ENCODE data around the gene POU6F2. TPM values are rescaled to one million over a fixed set of nuclear protein-coding genes. Genes with fewer than 3 reads are reported as not detected.

POU6F2 gene
- polyA plus RNA-seq, 1 experiment, result not detected

GRCh38 chr7:38953971-38954370, 23.7 kb upstream of the POU6F2 start:
- Histone ChIP-seq H3K27me3 (ENCODE audit: control insufficient read depth, insufficient read depth, low read length) (no peaks in the 10 kb centered on the region), H3K4me3 (ENCODE audit: low read depth, low read length) (no peak overlapping the region), H3K36me3 (ENCODE audit: control insufficient read depth, insufficient read depth, low read length) (no peaks in the 10 kb centered on the region)
- no peak for DNase-seq (ENCODE audit: low read depth)
- TF ChIP-seq CTCF (IDR thresholded peaks at IDR 0.05; ENCODE audit: insufficient read depth, low read depth, low read length), result no peak
- ChIA-PET CTCF (no interaction called here), POLR2A (no interaction called here)

GRCh38 chr7:38955892-38956291, 21.8 kb upstream of the POU6F2 start:
- DNase-seq (ENCODE audit: low read depth), result no peak
- CTCF ChIA-PET, result no interaction called here
- Histone ChIP-seq H3K36me3 (ENCODE audit: control insufficient read depth, insufficient read depth, low read length) (no peaks in the 10 kb centered on the region), H3K4me3 (ENCODE audit: low read depth, low read length) (no peak overlapping the region), H3K27me3 (ENCODE audit: control insufficient read depth, insufficient read depth, low read length) (no peaks in the 10 kb centered on the region)
- POLR2A ChIA-PET, result no interaction called here
- no peak for TF ChIP-seq CTCF (IDR thresholded peaks at IDR 0.05; ENCODE audit: insufficient read depth, low read depth, low read length)

- no peak for TF ChIP-seq CTCF (IDR thresholded peaks at IDR 0.05; ENCODE audit: insufficient read depth, low read depth, low read length)
- no peak for DNase-seq (ENCODE audit: low read depth)
- no peak overlapping the region for H3K4me3 ChIP-seq (ENCODE audit: low read depth, low read length)
- ChIA-PET CTCF (no interaction called here), POLR2A (no interaction called here)
- no peaks in the 10 kb centered on the region; the same call in 1 of the 2 replicates for H3K27me3 ChIP-seq (ENCODE audit: control insufficient read depth, insufficient read depth, low read length)
- H3K36me3 ChIP-seq (ENCODE audit: control insufficient read depth, insufficient read depth, low read length), result no peaks in the 10 kb centered on the region
These were observed 15.7 kb upstream of the POU6F2 start for GRCh38 chr7:38962028-38962427.

- H3K4me3 ChIP-seq (ENCODE audit: low read depth, low read length), result no peak overlapping the region
- TF ChIP-seq CTCF (IDR thresholded peaks at IDR 0.05; ENCODE audit: insufficient read depth, low read depth, low read length), result no peak
- no peaks in the 10 kb centered on the region; the same call in 1 of the 2 replicates for H3K27me3 ChIP-seq (ENCODE audit: control insufficient read depth, insufficient read depth, low read length)
- H3K36me3 ChIP-seq (ENCODE audit: control insufficient read depth, insufficient read depth, low read length), result no peaks in the 10 kb centered on the region
- ChIA-PET CTCF (no interaction called here), POLR2A (no interaction called here)
- no peak for DNase-seq (ENCODE audit: low read depth)
These were observed 12.8 kb upstream of the POU6F2 start for GRCh38 chr7:38964921-38965320.

GRCh38 chr7:38973760-38974159, 3.9 kb upstream of the POU6F2 start:
- Histone ChIP-seq H3K27me3 (ENCODE audit: control insufficient read depth, insufficient read depth, low read length) (0 out of 2 replicates have a peak, but pooled peaks cover 3% of the 10 kb centered on the region), H3K4me3 (ENCODE audit: low read depth, low read length) (no peak overlapping the region), H3K36me3 (ENCODE audit: control insufficient read depth, insufficient read depth, low read length) (no peaks in the 10 kb centered on the region)
- CTCF ChIA-PET, result no interaction called here
- POLR2A ChIA-PET, result no interaction called here
- no peak for DNase-seq (ENCODE audit: low read depth)
- no peak for TF ChIP-seq CTCF (IDR thresholded peaks at IDR 0.05; ENCODE audit: insufficient read depth, low read depth, low read length)

All from BJ (cell line).